HG02759 (cell line): ENCODE results near the gene CFAP74.

Source experiments
- ATAC-seq: cut with Tn5 transposase; IDR thresholded peaks from one replicate; pipeline ENCODE4 v1.9.1; 2021; ENCODE audit warnings: mild to moderate bottlenecking, moderate library complexity; ENCODE audit not compliant: unreplicated experiment

CFAP74 gene

GRCh38 chr1:2003541-2004131, at the start of gene CFAP74:
Gene CFAP74 (minus strand): TSS chr1:2003786. CDS start chr1:1990956, 12,830 bp downstream.
- no peak for ATAC-seq

GRCh38 chr1:2053217-2053616, 49.6 kb upstream of the CFAP74 start:
- no peak for ATAC-seq

- ATAC-seq: no peak
These were observed 49.2 kb upstream of the CFAP74 start for GRCh38 chr1:2052756-2053155.

- no peak for ATAC-seq
These were observed 48.6 kb upstream of the CFAP74 start for GRCh38 chr1:2052054-2052679.

- no peak for ATAC-seq
These were observed 47.5 kb upstream of the CFAP74 start for GRCh38 chr1:2050793-2051682.

GRCh38 chr1:2050461-2050792, 46.8 kb upstream of the CFAP74 start:
- no peak for ATAC-seq

GRCh38 chr1:2049718-2050431, 46.3 kb upstream of the CFAP74 start, which contains the start of gene PRKCZ:
Gene PRKCZ (plus strand): TSS chr1:2050411. CDS start chr1:2050631, 220 bp downstream.
- peak; percentile 69 for ATAC-seq

GRCh38 chr1:2049225-2049717, 45.7 kb upstream of the CFAP74 start:
- ATAC-seq: no peak

GRCh38 chr1:2047749-2048729, 44.5 kb upstream of the CFAP74 start:
- ATAC-seq: no peak

GRCh38 chr1:2046953-2047748, 43.6 kb upstream of the CFAP74 start:
- no peak for ATAC-seq

GRCh38 chr1:2046174-2046917, 42.8 kb upstream of the CFAP74 start:
- no peak for ATAC-seq

- ATAC-seq: no peak
These were observed 42.0 kb upstream of the CFAP74 start for GRCh38 chr1:2045468-2046173.

GRCh38 chr1:2044510-2045319, 41.1 kb upstream of the CFAP74 start:
- no peak for ATAC-seq

- ATAC-seq: no peak
These were observed 40.3 kb upstream of the CFAP74 start for GRCh38 chr1:2043886-2044285.

GRCh38 chr1:2042830-2043773, 39.5 kb upstream of the CFAP74 start:
- no peak for ATAC-seq

- ATAC-seq: no peak
These were observed 38.3 kb upstream of the CFAP74 start for GRCh38 chr1:2041887-2042286.
